Kidney epithelial cell (primary cell): ENCODE measurements around the gene FARP1. TPM values are rescaled to one million over a fixed set of nuclear protein-coding genes. Genes with fewer than 3 reads are reported as not detected.

Experiments
- DNase-seq: peaks from one replicate; pipeline ENCODE4 v3.0.0-alpha.2; 2010; ENCODE audit warnings: low read depth
- H3K27me3 ChIP-seq: 2 replicates; pipeline ENCODE4 v1.6.0; 2011; ENCODE audit warnings: low read length; ENCODE audit not compliant: control insufficient read depth, insufficient read depth
- H3K36me3 ChIP-seq: 2 replicates; pipeline ENCODE4 v1.5.1; 2011; ENCODE audit warnings: low read length; ENCODE audit not compliant: control insufficient read depth, insufficient read depth
- H3K4me3 ChIP-seq: 2 replicates; pipeline ENCODE4 v1.5.1; 2011; ENCODE audit warnings: low read depth, mild to moderate bottlenecking, control low read depth, low read length
- CTCF ChIP-seq: IDR thresholded peaks from 2 replicates; pipeline ENCODE4 v1.5.1; 2011; ENCODE audit warnings: mild to moderate bottlenecking, moderate library complexity, low read length, control low read depth, inconsistent platforms; ENCODE audit not compliant: insufficient read depth, poor library complexity, severe bottlenecking
- total RNA-seq: library from RNA; depleted of rRNA; stranded (reverse); fragments of >200 nt; gene quantifications from 2 replicates; pipeline ENCODE4 v1.2.3, GENCODE V29; 2015

FARP1 gene
- total RNA-seq, 1 donor from 2014 or later = 135 TPM

GRCh38 chr13:98484289-98485219 lies 341.7 kb downstream of the FARP1 start:
- peak; percentile 99 for DNase-seq
- Histone ChIP-seq H3K36me3 (no peaks in the 10 kb centered on the region), H3K27me3 (no peaks in the 10 kb centered on the region), H3K4me3 (no peak overlapping the region)
- peak; percentile 13 for TF ChIP-seq CTCF

- no peak overlapping the region for H3K4me3 ChIP-seq
- DNase-seq = no peak
- no peaks in the 10 kb centered on the region for H3K36me3 ChIP-seq
- no peak for TF ChIP-seq CTCF
- H3K27me3 ChIP-seq = no peaks in the 10 kb centered on the region
Measured at GRCh38 chr13:98485561-98485960, 342.7 kb downstream of the FARP1 start.

GRCh38 chr13:98486412-98486811 lies 343.5 kb downstream of the FARP1 start:
- Histone ChIP-seq H3K36me3 (no peaks in the 10 kb centered on the region), H3K4me3 (no peak overlapping the region), H3K27me3 (no peaks in the 10 kb centered on the region)
- no peak for TF ChIP-seq CTCF
- no peak for DNase-seq

- H3K36me3 ChIP-seq = no peaks in the 10 kb centered on the region
- DNase-seq = no peak
- no peaks in the 10 kb centered on the region for H3K27me3 ChIP-seq
- no peak overlapping the region for H3K4me3 ChIP-seq
- no peak for TF ChIP-seq CTCF
Measured at GRCh38 chr13:98487016-98487415, 344.1 kb downstream of the FARP1 start.

- no peaks in the 10 kb centered on the region for H3K36me3 ChIP-seq
- no peak overlapping the region for H3K4me3 ChIP-seq
- no peaks in the 10 kb centered on the region for H3K27me3 ChIP-seq
- no peak for TF ChIP-seq CTCF
- DNase-seq = no peak
Measured at GRCh38 chr13:98487522-98487921, 344.6 kb downstream of the FARP1 start.

GRCh38 chr13:98488736-98489135 lies 345.8 kb downstream of the FARP1 start:
- DNase-seq = no peak
- no peaks in the 10 kb centered on the region for H3K27me3 ChIP-seq
- no peaks in the 10 kb centered on the region for H3K36me3 ChIP-seq
- TF ChIP-seq CTCF = no peak
- no peak overlapping the region for H3K4me3 ChIP-seq
